ENCODE measurements around the gene OPTC. TPM values are rescaled to one million over a fixed set of nuclear protein-coding genes. Genes with fewer than 3 reads are reported as not detected.

OPTC gene
- total and polyA plus RNA-seq, 3 donors from 2014 or later: 0.55 to 1.1 (median 0.87) TPM

DNA sequence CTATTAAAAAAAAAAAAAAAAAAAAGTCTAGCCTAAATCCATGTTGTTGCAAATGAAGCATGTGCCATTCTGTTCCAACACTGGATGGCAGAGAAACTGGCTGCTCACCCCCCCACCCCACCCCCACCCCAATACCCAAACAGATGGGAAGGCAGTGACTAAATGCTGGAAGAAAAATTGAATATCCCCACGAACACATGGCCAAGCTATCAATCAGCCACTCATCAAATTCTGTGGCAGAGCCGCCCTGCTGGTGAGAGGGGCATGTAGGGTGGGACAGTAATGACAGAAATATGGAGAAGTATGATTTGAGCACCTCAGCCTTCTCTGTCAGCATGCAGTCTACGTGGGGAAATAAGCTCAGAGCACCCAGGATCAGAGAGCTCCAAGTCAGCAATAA lies 34.1 kb downstream of the OPTC start:
- WGBS, 2 donors: 89 to 95% methylated on average over 3 of the region's 3 CpGs

GRCh38 chr1:203528976-203529835 lies 35.3 kb downstream of the OPTC start:
- WGBS, 2 donors: 51 to 68% methylated on average over 6 of the region's 6 CpGs
- DNase-seq: no peak
- H3K4me3 ChIP-seq: no peak overlapping the region
- H3K27ac ChIP-seq: peak overlapping the region in 1 of 2 donors; percentile 38
- no peaks in the 10 kb centered on the region for H3K27me3 ChIP-seq
- intact Hi-C loops (cut with DNase I; ENCODE audit: low total_unique reads): no loop called here
- H3K36me3 ChIP-seq (ENCODE audit: low read depth, missing control alignments): no peaks in the 10 kb centered on the region
- H3K9me3 ChIP-seq: no peaks in the 10 kb centered on the region
- peaks cover 24% of the 10 kb centered on the region for H3K4me1 ChIP-seq
- TF ChIP-seq POLR2A (IDR thresholded peaks at IDR 0.05) (no peak), CTCF (IDR thresholded peaks at IDR 0.05) (no peak)

More for the DNA sequence above, 34.1 kb downstream of the OPTC start:
- peak overlapping the region in 1 of 2 donors; percentile 10 for H3K27ac ChIP-seq
- DNase-seq: no peak
- H3K4me1 ChIP-seq: peaks cover 30% of the 10 kb centered on the region
- intact Hi-C loops (cut with DNase I; ENCODE audit: low total_unique reads): no loop called here
- TF ChIP-seq POLR2A (IDR thresholded peaks at IDR 0.05) (no peak), CTCF (IDR thresholded peaks at IDR 0.05) (no peak)
- H3K27me3 ChIP-seq: no peaks in the 10 kb centered on the region
- H3K36me3 ChIP-seq (ENCODE audit: low read depth, missing control alignments): no peaks in the 10 kb centered on the region
- no peaks in the 10 kb centered on the region for H3K9me3 ChIP-seq
- H3K4me3 ChIP-seq: no peak overlapping the region

- no peak for DNase-seq
- 73 to 82% methylated on average over 3 of the region's 3 CpGs for WGBS, 2 donors
- Histone ChIP-seq H3K27me3 (no peaks in the 10 kb centered on the region), H3K4me1 (peaks cover 13% of the 10 kb centered on the region), H3K4me3 (no peak overlapping the region), H3K27ac (no peak overlapping the region), H3K9me3 (no peaks in the 10 kb centered on the region), H3K36me3 (ENCODE audit: low read depth, missing control alignments) (no peaks in the 10 kb centered on the region)
- intact Hi-C loops (cut with DNase I; ENCODE audit: low total_unique reads): no loop called here
- TF ChIP-seq POLR2A (IDR thresholded peaks at IDR 0.05): no peak
- no peak for TF ChIP-seq CTCF (IDR thresholded peaks at IDR 0.05)
These were observed 37.1 kb downstream of the OPTC start for GRCh38 chr1:203531063-203531462.

- Histone ChIP-seq H3K4me3 (no peak overlapping the region), H3K9me3 (no peaks in the 10 kb centered on the region), H3K27me3 (no peaks in the 10 kb centered on the region), H3K4me1 (peaks cover 5% of the 10 kb centered on the region), H3K27ac (no peak overlapping the region), H3K36me3 (ENCODE audit: low read depth, missing control alignments) (no peaks in the 10 kb centered on the region)
- TF ChIP-seq POLR2A (IDR thresholded peaks at IDR 0.05) (no peak), CTCF (IDR thresholded peaks at IDR 0.05) (no peak)
- intact Hi-C loops (cut with DNase I; ENCODE audit: low total_unique reads): no loop called here
- DNase-seq: no peak
These were observed 40.1 kb downstream of the OPTC start for GRCh38 chr1:203534012-203534411.

- Histone ChIP-seq H3K27me3 (no peaks in the 10 kb centered on the region), H3K4me1 (peaks cover 5% of the 10 kb centered on the region), H3K27ac (peak overlapping the region in 1 of 2 donors; percentile 41), H3K4me3 (no peak overlapping the region), H3K36me3 (ENCODE audit: low read depth, missing control alignments) (no peaks in the 10 kb centered on the region), H3K9me3 (no peaks in the 10 kb centered on the region)
- peak; percentile 74 for DNase-seq
- WGBS, 2 donors: 37 to 44% methylated on average over 3 of the region's 3 CpGs
- intact Hi-C loops (cut with DNase I; ENCODE audit: low total_unique reads): no loop called here
- TF ChIP-seq CTCF (IDR thresholded peaks at IDR 0.05) (no peak), POLR2A (IDR thresholded peaks at IDR 0.05) (no peak)
These were observed 40.6 kb downstream of the OPTC start for GRCh38 chr1:203534526-203534925.
